NCI-H1436 (cell line): ENCODE data around the gene DCT.

Source experiments
- DNase-seq: peaks from one replicate; lab custom pipeline; 2025; lab: John Stamatoyannopoulos, UW

DCT gene

DNA sequence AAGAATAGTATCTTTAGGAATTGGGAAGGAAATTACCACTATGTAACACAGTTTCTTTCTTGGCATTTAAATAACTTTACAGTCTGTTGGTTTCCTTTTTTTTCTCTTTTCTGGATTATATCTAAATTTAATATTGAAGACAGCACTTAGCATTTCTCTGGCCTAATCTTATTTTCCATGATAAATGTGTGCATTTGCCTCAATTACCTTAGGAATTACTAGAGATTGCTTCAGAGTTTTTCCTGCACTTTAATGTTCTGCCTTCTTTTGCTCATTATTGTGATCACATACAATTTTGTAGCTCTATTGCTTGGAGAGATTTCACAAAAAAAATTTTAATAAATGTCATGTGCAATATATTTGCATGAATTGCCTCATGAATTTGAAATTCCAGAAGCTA, 25.1 kb downstream of the DCT start:
- no peak for DNase-seq

DNA sequence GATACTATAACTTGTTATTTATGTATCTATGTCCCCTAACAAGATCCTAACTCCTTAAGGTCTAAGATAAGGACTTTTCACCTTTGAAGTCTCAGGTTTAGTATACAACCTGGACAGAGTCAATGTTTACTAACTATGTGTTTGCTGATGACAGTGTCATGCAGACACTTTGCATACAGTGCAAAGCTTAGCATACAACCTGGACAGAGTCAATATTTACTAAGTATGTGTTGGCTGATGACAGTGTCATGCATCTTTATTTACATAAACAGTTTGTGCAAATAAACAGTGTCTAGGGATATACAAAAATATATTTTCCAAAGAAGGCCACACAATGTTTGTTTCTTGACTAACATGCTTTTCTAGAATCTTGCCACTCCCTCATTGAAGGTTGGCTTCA, 34.7 kb downstream of the DCT start:
- no peak for DNase-seq

DNA sequence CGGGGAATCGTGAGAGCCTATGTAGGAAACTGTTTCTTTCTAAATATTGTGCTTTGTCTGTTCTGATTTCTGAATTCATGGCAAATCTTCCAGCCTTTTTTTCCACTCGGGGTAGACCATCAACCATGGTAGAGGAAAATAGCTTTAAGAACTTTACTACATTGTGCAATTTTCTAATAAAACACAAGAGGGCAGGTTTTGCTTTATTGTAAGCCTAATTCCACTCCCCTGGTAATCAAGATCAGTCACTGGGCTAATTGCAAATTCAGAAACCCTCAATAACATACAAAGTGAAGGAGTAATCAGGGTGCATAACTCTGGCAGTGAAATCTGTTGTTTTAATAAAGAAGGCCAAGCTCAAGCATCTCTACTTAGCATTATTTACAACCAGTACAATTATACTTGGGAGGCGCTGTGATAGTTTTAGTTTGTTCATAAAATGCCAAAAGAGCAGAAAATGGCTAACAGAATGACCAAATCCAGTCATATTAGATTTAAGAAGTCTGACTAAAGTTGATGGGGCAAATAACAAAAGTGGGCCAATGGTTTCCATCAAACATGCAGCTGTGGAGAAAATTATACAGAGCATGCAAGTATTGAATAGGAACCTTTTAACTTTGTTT, 43.8 kb downstream of the DCT start:
- peak; percentile 70 for DNase-seq

DNA sequence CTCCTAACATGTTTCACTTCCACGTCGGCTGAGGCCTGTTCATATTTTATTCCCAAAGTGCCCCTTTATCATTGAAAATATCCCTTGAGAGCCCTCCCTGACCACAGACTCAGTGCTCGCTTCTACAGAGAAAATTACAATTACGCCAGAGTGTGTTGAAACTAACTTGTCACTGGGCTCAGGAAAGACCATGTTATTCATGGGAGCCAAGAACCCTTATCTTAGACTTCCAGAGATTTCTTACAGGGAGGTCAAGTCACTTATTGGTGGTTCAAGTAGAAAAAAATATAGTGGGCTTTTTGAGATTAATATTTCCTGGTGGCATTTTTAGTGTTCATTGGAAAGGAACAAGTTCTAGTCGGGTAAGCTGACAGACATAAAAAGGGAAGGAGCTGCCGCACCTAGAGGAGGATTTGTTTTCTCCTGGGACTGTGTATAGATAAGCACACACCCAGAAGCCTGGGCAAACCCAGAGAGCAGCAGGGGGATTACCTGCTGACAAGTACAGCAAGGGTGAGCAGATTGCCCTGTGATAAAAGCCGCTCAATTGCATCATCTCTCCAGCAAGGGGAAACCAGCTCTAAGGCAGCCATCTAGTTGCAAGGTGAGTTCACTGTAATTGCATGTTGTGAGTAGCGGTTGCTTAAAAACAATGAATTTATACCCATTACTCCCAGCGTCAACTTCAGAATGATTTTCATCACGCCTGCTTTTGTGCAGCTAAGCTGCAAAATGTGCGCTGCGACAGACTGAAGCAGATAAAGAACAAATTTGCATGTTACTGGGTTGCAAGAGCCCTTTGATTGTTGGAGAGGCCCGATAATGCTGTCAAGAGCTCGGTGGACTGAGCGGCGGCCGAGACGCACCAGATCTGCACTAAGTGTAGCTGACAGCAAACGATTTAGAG, 46.2 kb downstream of the DCT start:
- peak; percentile 49 for DNase-seq

DNA sequence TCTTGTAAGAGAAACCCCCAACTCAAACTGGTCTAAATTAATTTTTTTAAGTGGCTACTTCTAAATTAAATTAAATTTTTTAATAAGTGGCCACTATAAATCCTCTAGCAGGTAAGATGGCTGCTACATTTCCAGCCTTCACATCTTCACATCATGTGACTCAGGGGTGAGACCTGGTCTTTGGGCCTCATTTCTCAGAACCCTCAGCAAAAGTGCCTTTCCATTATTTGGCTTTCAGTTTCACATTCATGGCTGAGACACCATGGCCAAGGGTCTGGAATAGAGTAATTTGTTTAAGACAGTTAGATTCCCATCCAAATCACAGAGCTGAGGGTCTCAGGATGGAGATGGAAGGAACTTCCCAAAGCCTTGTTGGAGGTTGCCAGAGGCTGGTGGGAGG, 47.5 kb downstream of the DCT start:
- DNase-seq, result no peak

DNA sequence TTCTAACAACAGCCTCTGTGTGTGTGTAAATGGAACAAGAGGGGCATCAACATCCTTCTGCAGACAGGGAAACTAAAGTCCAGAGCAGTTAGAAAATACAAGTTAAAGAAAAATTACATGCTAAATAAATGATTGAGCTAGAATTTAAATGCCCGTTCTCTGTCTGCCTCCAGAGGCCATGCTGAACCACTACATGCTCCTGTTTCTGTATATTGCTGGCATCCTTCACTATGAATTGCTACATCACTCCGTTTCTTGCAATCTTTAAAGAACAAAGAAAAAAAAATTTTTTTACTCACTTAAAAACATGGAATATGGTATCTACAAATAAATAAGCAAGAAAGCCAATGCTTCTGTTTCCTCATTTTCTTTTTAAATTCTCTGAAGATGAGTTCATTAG, 47.9 kb downstream of the DCT start:
- DNase-seq, result no peak

DNA sequence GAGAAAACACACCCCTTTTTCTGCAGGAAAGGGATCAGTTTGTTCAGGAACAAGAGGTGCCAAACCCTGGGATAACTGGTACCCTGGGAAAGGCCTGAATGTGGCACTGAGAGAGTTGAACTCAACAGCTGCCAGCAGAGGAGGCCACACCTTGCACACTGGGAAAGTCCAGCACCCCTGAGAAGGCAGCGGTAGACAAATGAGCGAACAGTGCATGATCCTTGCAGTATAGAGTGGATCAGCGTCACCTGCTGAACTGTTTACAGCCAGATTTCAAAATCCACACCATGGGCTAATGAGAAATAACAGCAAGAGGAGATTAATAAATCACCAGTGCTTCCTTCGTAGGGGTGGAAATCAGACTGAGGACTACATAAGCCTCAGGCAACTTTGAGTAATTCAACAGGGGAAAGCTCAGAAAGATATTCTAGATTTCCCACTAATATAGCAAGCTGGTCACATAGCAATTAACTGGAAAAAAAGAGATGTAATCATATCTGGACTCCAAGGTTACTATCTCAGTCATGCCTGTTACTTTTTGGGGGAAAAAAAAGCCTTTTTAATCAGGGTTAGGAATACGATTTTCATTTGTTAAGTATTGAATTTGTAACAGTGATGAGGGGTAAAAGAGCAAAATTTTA, 52.0 kb downstream of the DCT start:
- DNase-seq, result no peak

DNA sequence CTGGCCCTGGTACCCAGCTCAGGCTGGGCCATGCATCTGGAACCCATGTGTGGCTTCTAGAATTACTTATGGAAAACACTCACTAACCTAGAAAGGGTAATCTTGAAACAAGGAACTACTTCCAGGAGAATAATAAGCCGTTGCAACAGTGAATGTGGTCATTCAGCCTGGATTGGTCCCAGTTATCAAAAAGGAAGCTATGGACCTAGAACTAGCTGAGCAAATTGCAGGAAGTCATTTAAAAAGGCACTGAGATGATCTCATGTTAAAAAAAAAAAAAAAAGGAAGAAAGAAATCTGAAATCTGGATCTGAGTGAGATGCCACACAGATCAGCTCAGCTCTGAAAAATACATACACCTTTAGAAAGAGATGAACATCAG, 59.6 kb downstream of the DCT start:
- DNase-seq, result no peak

DNA sequence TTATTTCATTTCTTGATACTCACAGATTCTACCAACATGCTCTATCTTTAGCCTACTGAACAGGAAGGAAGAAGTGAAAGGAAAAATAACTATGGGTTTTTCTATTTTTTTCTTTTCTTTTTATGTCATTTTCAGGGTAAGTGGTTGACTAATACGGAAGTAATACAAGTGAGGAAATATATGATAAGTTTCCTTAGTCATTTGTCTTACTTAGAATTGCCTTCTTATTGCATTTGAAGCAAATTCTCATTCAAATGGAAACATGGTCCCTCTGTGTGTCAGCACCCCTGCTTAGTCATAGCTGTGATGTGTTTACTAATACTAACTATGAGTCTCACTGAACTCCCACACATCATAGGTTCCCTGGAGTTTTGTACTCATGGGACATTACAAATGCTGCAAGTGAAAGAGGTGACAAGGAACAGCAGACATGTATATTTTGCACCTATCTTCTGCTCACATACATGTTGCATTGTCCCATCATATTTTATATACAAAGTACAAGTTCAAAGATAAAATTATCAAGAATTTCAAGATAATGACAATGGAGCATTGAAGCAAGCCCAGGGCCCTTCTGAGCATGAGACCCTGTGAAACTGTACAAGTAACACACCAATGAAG, 60.1 kb downstream of the DCT start:
- DNase-seq, result no peak

DNA sequence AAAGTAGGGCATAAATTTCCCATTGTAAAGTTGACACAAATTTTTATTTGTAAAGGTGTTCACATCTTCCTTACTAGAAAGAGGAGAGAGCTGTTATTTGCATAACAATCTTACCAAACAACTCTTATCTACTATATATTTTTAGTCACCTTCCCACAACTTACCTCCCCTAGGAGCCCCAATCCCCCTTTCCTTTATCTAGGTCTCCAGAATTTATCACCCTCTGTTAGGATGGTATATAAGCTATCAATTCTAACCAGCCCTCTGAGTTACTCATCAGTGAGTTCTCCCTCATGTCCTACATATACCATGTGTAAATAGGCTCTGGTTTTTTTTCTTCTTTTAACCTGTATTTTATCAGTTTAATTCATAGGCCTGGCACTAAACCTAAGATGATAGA, 62.2 kb downstream of the DCT start:
- DNase-seq, result no peak

DNA sequence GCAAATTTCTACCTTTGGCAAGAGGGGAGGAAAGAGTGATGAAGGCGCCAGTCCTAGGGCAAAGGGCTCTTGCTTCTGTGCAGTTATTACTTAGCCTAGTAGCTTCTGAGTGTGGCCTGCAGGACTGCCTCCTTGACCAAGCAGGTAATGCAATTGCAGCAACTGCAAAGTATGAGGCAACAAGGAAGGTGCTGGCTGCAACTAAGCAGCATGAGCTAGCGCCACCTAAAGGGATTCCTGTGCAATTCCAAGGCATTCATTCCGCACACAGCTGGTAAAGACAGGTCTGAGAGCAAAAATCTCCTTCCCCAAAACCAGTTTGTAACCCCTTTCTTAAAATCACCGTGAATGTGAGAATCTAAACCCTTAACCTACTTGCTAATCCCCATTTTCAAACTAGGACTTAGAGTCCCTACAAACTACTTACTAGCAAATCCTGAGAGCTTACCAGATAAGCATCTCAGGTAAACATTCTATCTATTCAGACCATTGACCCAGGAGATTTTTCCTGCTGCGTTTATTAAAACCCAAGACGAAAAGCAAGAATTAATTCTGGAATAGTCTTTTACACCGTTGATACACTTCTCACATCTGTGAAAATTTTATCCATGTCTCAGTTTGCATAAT, 62.9 kb downstream of the DCT start:
- DNase-seq, result peak; percentile 64

DNA sequence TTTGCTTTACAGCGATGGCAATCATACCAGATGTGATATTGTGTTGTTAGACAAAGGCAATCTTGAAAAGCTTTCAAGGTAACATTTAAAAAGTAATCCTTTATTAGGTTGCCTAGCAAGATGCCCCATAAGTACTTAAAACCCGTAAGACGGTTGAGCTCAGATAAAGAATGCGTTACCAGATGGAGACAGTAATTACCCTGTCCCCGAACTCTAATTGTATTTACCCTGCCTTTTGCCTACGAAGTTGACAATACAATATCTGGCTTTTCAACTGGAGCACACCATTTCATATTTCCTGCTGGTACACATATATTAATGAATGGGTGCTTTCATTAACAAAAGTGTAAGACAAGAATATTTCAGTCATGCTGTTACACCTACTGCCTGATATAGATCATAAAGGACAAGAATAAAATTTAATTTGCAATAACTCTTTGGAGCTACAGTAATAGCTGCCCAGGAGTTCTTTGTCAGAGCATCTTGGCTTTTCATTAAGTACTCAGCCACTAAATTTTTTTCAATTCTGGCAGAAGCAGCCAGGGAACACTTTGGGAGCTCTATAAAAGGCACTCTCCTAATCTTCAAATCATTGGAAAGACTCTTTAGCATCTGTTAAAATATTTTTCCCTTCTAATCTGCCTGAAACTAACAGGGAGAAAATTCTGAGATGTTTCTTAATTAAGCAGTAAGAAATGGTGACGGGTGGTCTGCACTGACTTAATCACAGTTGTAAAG, 63.8 kb downstream of the DCT start:
- peak; percentile 75 for DNase-seq

DNA sequence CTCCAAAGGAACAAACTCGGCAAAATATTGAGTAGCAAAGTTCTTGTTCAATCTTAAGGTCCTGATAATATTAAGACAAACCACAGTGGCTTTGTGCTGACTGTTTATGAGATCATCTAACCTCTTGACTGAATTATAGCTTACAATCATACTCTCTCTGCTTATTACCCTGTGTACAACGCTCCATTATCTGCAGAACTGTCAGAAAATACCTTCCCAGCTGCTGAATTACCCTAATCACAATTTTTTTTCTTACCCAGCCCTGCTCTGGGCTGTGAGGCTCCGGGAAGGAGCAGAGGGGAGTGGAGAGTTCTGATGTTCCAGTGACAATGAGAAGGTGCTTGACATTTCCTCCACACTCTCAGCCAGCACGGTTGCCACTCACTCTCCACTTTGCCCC, 64.8 kb downstream of the DCT start:
- no peak for DNase-seq

DNA sequence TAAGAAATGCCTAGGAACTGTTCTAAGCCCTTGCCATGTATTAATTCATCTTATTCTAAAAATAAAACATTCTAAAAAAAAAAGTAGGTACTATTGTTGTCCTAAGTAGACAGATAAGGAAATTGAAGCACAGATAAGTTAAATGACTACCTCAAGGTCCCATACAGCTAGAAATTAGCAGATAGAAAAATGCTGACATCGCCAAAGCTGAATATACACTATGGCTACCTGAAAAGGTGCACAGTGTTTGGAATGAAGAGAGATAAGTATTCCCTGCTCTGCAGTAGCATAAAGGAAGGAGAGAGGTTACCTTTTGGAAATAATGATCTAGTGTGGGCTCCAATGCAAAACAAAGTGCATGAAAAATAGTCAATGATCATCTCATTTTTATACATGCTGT, 65.3 kb downstream of the DCT start:
- no peak for DNase-seq

DNA sequence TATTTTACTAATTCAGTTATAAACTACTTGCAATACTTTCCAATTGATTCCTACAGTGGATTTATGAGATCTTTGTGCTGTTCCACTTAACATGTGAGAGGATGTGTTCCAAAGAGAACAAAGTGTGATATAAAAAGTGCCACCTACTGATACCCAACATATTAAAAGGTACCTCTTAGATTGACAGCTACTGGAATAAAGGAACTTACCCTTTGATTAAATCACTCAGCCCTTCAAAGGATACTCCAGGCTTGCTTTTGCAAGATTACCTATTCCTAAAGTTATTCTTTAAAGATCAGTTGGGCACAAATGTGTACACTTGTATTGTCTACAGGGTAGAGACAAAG, 65.9 kb downstream of the DCT start:
- DNase-seq, result no peak

DNA sequence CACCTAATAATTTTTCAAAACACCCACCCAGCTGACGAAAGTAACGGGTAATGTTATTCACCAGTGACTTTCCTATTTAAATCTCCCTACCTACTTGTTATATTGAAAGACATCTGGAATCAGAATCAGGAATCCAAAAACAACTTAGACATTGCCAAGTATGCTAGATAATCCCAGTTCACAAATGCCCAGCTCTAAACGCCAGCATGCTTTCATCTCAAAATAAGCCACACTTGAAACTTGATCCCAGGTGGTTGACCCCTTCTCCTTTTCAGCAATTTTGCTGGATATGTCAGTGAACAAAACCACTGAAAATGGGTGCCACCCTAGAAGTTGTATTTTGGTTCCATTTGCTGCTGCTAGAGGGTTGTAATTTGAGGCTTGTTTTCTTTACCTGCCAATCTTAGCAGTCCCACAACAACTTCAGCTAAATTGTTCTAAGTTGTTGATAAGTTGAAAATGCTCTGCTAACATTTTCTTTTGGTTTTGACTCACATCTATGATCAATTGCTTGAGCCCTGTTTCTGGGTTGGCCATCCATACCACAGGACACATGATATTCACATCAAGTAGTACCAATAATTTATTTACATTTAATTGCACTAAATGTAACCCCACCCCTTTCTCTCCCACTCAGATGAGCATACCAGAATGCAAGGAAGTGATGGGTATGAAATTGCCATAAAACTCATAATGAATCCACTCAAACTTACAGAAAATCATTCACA, 66.4 kb downstream of the DCT start:
- DNase-seq, result no peak

DNA sequence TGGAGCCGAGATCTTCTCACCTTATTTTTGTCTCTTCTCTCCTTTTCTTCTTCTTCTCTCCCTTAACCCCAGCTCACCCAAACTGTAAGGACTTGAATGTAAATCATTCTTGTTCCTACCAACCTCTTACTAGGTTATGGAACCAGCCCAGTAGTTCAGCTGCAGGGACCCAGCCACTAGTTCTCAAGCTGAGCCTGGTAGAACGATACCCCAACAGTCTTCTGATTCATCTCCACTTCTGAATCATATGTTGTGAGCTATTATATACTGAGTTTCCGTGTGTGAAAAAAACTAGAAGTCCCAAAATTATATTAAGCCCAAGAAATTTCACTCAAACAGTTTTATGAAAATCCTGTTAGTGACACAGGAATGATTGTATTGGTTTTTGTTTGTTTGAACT, 67.7 kb downstream of the DCT start:
- no peak for DNase-seq

DNA sequence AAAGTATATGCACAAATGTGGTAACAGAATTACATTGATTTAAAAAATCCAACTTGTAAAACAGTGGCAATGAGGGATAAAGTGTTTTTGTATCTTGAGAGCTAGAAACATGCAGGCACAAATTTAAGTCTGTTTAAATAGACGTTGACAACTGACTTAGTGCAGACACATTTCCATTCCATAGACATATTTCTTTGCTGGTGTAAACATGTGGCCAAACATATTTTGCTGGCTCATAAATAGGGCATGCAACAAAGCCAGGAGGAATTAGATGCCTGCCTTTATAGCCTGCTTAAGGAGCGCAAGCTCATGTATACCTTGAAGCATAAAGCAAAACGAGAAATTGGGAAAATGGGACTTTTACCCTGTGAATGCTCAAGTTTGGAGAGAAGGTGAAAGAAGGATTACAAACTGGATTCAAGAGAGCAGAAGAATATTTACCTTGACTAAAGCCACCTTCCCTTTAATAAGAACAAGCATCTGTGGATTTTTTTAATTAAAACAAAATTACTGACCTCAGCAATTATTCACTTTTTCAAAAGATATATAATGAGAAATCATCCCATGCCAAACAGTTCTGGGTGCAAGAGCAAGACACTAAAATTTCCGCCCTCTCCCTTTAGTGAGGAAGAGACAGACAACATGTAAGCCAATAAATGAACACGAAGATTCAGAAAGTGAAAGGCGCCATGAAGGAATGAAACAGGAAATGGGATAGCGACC, 71.0 kb downstream of the DCT start:
- no peak for DNase-seq

DNA sequence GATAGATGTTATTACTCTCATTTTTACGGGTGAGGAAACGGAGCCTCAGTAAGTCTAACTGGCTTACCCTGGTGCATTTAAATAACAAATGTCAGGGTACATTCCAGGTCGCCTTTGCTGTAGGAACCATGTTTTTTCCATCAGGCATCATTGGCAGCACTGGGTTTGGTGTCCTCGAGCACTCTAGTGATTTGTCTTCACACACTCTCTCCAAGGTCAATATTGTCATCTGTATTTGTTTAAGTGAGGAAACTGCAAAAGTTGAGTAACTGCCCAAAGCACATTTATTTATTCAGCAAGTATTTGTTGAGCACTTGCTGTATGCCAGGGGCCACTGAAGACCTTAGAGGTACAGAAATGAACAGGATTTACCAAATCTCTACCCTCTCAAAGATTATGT, 78.6 kb downstream of the DCT start:
- no peak for DNase-seq

DNA sequence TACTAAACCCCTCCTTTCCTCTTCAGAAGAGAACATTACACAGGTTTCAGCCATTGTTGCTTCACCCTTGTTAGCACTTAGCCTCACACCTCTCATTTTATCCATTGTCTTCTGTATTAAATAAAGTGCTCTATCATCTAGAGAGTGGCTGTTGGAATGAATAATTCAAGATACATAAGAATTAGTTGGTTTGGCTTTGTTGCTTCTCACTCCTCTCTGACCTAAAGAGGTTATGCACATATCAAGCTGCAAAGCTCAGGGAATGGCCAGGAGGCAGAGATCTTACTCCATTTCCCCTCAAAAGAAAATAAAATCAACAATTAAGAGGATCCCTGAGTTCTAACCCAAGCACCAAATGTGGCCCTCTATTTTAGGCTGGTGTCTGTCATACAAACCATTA, 79.7 kb downstream of the DCT start:
- no peak for DNase-seq
